Activated CD8-positive, alpha-beta memory T cell treated with anti-CD3 and anti-CD28 coated beads for 48 hours (primary cell): ENCODE data around the gene SLC2A4.

Experiments
- DNase-seq, 3 experiments: peaks; one replicate each; pipeline ENCODE4 v3.0.0-alpha.2; 2020; ENCODE audit warnings: low read depth in 2 of 3, low spot score in 2 of 3

Gene SLC2A4

DNA sequence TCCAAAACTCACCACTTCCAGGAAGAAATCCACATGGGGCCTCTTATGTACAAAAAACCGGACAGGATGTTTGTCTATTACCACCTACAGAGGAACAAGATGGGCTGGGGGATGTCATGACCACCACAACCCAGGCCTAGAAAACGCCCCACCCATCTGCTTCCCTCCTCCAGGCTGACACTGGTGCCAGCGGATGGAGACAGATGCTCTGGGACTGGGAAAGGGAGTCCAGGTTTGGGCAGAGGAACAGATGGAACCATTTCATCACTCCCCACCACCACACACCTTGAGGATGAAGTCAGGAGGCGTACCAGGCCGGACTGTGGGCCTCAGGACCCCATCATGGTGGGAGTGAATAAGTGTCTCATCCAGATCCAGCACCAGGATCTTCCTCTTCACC, 34.7 kb upstream of the SLC2A4 start:
- DNase-seq = no peak

DNA sequence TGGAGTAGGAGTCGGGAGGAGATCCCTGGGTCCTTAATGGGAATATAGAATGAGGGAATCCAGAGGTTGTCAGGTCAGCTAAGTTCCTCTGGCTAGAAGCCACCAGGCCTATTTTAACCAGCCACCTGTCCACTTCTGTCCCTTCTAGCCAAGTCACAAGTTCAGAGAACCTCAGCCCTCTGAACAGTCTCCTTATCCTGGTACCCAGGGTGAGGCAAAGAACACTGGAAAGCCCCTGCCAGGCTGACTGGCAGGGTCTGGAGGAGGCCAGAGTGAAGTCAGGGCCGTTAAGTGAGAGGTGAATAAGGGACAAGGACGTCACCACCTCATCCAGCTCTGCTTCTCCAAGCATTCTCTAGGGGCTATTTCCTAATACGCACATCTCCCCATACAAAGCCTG, 32.7 kb upstream of the SLC2A4 start:
- DNase-seq = no peak

DNA sequence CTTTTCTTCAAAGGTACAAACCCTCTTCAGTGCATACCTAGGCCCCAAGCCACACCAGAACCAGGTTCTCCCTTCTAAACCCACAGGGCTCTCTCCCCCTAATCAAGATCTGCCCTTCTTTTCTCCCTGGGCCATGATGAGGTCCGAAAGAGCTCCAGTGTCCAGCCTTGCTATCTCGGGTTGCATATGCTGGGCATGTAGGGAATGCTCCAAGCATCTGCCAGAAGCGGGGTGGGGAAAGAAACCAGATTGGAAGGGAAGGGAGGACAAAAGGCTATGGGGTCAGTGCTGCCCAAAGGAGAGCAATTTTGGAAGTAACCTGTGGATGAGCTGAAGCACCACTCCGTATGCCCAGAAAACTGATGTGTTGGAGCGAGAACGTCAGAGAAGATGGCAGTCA, 32.3 kb upstream of the SLC2A4 start:
- DNase-seq = no peak

DNA sequence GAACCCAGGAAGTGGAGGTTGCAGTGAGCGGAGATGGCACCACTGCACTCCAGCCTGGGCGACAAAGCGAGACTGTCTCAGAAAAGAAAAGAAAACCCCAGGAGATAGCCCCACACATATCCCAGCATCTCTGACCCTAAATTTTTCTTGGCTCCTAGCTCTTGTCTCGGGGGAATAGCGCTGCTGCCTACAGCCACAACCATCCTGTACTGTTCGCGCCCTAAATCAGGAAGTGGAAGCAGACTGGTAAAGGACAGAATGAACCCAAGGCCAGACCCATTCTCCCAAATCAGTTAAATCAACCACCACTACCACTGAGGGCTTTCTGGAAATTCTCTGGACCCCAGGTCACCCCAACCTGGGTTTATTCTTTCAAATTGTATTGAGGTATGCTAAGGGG, 31.7 kb upstream of the SLC2A4 start:
- DNase-seq = no peak

DNA sequence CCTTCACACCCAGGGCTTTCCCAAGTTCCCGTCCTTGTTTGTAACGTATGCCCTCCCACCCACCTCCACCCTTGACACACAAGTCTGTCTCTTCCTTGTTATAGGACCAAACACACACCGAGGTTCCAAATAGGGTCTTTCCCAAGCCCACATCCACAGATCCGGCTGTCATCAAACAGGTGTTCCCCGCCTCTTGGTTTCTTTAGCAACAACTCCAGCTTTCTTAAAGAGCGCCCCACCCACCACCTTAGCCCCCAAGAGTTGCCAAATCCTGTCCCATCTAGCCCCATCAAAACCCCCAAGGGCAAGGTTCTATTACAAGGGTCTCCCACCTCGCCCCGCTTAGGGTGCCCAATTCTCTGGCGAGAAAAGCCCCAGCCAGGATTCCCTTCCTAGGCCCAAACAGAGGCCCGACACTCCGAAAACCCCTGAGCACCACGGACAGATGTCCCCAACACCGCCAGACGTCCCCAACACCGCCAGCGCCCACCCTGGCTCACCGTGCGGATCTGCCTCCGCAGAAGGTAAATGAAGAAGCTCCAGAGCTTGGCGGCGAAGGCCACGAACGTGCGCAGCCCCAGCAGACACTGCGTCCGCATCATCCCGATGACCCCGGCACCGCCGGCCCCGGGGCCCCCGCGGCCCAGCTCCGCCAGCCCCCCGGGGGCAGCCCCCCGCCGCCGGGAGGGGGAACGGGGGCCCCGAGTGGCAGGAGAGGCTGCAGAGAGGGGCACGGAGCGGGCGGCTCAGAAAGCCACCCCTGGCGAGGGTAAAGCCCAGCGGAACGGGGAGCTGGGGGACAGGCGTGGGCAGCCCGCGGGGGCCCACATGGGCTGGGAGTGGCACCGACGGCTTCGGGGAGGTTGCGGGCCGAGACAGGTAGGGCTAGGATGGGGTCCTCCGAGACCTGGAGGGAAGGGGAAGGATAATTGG, 30.6 kb upstream of the SLC2A4 start:
- DNase-seq = no peak

DNA sequence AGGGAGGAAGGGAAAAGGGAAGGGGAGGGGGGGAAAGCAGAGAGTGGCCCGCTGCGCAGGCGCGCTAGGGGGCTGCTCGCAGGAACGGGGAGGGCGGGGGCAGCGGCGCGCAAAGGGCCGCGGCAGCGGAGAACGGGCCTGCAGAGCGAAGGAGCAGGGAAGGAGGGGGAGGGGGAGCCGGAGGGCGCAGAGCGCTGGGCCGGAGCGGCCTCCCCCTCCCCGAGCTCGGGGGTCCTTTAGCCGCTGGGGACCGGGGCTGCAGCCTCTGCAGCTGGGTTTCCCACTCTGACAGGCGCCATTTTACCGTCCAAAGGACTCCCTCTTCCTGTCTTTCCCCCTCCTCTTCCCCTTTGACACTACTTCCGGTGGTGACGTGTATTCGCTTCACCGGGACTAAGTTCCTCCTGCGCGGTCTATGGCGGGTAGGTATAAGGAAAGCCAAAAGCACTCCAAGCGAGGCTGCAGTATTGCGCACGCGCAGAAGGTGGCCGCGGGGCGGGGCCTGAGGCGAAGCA, 29.8 kb upstream of the SLC2A4 start, which contains the start of gene CTDNEP1:
CTDNEP1 (minus strand) TSS at position 74 of the 515 bp plus-strand sequence. CDS start 438 bp downstream, outside the sequence.
- peak in 1 of 3 experiments; percentile 100 for DNase-seq

DNA sequence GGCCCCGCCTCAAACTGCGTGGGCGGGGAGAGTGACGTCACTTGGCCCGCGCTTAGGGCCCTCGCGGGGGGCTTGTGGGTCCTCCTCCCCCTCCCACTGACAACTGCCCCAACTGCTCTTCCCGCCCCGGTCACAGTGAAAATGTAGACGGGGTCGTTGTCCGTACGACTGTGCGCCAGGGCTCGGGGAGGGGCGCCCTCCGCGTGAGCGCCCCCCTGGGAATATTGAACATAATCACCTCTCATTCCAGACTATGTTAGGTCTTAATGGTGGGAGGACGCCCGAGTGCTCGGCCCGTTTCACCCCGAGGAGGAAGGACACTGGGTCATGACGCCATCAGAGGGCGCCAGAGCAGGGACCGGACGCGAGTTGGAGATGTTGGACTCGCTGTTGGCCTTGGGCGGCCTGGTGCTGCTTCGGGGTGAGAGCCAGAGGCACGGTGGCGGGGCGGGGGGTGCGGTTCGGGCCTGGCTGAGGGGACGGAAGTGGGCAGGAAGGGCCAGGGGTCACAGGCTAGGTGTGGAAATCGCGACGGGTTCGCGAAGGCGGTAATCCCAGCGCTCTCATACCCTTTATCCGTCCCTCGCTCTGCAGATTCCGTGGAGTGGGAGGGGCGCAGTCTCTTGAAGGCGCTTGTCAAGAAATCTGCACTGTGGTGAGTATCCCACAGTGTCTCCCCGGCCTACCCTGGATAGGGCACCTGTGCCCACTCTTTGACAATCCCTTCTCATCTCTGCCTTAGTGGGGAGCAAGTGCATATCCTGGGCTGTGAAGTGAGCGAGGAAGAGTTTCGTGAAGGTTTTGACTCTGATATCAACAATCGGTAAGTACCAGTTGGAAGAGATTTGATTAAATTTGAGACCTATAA, 29.1 kb upstream of the SLC2A4 start, which contains the start of gene ELP5:
ELP5 (plus strand) TSS at position 40 of the 868 bp plus-strand sequence; CDS start at position 376, 336 bp downstream.
- peak; percentile 93 to 100 (median 97) for DNase-seq

DNA sequence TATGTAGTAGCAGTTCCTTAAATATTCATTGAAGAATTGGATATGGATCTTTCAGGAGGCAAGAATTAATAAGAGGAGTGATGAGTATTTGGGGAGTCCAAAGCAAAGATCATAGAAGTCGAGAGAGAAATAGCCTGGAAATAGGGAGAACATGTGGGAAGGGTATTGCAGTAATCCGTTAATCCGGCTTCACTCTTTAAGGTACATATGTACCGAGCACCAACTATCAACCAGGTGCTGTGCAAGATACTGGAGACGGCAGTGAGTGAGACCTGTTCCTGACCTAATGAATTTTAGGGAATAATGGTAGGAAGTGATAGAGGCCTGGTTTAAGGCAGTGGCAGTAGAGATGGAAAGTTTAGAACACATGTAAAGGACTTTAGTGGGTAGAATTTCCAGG, 28.4 kb upstream of the SLC2A4 start:
- no peak for DNase-seq

DNA sequence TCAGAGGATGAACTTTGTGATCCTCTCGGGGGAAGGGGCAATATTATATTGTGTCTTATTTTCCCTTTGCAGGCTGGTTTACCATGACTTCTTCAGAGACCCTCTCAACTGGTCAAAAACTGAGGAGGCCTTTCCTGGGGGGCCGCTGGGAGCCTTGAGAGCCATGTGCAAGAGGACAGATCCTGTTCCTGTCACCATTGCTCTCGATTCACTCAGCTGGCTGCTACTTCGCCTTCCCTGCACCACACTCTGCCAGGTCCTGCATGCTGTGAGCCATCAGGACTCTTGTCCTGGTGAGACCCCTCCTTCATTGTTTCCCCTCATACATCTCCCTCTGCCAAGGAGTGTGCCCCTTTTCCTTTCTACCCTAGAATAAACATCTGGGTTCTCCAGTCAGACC, 27.0 kb upstream of the SLC2A4 start:
- no peak for DNase-seq

DNA sequence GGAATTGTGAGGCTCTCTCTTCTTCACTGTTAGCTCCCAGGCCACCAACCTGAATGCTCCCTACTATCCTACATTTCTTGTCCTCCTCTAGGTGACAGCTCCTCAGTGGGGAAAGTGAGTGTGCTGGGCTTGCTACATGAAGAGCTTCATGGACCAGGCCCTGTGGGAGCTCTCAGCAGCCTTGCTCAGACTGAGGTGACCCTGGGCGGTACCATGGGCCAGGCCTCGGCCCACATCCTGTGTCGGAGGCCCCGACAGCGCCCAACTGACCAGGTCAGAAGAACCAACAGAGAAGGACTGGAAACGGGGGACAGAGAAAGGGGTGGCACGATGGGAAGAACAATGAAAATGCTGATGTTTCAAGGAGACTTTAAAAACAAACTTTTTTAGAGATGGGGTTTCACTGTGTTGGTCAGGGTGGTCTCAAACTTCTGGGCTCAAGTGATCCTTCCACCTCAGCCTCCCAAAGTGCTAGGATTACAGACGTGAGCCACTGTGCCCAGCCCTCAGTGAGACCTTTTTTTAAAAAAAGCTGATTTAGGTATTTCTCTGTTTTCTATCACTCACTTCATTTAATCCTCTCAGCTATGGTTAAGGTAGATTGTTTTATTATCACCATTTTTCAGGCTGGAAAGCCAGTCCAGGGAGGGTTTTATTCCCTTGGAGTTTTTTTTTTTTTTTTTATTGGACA, 24.6 kb upstream of the SLC2A4 start:
- no peak for DNase-seq

DNA sequence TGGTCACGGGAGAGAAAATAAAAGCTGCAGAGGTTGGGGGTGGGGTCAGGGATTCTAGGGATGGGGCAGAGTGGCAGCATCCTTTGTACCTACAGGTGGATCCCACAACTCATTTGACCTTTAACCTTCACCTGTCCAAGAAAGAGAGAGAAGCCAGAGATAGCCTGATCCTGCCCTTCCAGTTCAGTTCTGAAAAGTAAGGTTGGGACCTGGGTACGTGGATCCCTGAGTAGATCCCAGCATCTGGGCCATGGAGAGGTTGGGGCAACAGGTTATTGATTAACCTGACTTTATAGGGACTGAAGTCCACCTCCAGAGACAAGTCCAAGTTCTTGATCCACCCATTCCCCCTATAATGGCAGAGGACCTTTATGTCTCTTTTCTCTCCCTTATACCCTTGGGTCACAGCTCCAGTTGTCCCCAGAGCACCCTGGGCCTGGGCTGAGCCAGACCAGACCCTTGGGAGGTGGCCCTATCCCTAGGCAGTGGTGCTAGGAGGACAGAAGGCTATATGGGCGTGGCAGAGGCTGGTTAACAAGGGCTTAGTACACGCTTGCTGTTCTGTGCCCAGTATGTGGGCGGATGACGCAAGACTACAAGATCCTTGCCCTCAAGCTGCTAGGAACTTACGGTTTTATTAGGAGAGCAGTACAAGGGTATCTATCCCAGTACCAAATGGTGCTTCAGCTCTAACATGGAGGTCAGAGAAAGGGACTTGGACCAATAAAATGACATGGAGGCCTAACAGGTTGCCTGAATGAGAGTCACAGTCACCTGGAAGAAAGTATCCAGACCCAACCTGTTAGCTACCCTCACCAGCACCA, 22.6 kb upstream of the SLC2A4 start:
- DNase-seq = no peak

DNA sequence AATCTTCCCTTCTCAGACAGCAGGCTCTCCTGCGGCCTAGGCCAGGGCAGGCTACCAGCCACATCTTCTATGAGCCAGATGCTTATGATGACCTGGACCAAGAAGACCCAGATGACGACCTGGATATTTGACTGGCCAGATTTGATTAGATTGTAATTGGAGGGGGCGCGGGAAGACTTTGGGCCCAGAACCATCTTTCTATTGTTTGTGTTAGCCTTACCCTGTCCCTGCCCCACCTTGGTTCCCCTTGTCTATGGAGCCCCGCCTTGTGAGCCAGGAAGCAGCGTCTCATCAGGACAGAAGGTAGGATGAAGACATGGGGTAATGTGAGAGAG, 22.0 kb upstream of the SLC2A4 start:
- no peak for DNase-seq

DNA sequence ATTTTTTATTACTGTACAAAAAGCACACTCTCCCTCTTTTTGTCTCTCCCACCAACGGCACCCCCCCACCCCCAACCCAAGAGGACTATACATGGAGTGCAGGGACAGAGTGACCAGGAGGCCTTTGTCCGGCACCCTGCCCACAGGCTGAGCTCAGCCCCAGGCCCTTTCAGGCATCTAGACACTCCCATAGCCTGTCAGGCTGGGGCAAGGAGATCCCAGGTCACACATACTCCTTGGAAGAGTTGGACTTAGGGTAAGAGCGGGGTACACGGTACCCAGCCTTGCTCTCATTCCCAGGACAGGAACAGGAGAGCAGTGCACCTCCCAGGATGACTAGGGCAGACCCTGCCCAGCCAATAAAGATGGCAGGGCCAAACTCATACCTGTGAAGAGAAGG, 21.4 kb upstream of the SLC2A4 start:
- DNase-seq = no peak

DNA sequence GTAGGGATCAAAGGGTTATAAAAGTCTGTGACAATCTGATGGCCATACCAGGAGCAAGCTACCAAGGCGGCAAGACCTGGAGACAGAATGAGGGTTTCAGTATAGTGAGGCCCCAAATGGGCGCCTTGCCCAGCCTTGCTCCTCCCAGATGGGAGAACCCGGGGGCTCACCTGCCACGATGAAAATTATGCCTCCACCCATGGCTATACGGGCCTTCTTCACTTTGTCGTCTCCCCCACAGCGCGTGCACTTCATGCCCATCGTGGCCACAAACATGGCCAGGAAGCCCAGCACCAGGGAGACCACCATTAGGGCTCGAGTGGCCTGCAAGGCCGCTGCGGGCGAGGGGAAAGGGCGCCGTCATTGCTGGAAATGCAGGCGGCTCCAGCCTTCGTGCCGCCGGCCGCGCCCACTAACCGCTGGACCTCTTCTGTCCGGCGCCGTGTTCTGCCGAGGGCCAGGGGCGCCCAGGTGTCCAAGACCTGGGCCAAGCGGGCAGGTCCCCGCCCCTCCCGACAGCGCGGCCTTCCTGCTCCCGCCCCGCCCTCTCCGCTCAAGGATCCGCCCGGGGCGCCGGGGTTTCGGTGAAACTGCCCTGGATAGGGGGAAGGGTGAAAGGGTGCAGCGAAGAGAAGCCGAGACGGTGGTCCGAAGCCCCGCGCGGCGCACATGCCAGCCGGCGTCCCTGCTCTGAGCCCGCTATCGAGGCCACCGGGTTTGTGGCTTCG, 20.7 kb upstream of the SLC2A4 start:
- no peak for DNase-seq

DNA sequence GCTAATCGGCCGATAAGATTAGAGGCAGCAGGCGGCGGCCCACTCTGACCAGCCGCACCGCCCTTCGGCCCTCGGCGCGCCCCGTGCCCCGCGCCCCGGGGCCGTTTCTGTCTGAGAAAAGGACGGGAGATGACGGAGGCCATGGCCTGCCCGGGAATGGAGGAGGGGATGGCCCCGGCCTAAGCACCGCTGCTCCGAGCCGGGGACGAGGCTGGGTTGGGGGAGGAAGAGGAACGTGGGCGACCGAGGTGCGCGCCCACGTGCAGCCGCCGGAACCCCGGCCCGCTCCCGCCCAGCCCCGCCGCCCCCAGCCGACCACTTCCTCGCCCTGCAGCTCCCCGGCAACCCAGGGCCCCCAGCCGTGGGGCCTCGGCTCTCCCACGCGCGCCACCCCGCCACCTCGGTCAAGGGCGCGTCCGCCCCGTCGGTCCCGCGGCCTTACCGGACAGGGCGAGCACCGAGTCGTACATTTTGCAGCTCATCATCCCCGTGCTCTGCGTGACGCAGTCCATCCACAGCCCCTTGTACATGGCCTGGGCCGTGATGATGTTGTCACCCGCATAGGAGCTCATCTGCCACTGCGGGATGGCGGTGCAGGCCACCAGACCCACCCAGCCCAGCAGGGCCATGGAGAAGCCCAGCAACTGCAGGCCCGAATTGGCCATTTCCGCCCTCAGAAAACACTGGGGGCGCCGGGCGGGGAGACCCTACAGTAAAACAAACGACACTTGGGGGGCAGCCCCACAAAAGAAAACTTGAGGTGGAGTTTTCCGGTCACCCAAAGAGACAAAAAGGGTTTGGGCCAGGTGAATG, 19.9 kb upstream of the SLC2A4 start:
- no peak for DNase-seq

DNA sequence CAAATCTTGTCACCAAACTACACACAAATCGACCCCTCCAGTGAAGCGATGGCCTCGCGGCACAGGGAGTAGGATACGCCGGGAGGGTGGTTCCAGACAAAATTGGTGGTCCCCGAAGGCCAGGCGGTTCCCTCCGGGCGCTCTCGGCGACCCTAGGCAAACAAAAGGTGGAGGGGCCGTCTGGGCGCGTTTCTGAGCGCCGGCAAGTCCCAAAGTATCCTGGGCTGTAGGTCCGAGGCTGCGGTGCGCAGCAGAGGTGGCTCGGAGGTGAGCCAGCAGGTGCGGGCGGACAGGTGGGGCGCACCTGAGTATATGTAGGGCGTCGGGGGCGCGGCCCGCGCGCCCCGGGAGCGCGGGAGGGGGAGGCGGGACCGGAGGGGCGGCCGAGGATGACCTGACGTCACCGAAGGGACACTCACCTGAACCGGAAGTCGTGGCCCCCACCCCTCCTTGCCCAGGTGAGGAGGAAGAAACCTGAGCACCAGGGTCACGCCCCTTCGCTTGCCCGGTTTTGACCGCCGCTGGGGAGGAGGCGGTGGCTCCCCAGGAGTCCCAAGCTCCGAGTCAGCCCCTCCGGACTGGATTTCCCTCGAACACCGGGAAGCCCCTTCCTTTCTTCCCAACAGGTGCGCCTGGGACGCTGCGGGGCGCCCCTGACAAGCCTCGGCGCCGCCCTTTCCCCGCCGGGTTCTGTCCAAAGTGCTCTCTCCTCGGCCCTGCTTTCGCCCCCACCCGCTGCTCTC, 19.2 kb upstream of the SLC2A4 start, which contains the start of gene CLDN7:
CLDN7 (minus strand) TSS at position 287 of the 743 bp plus-strand sequence. CDS start 435 bp downstream, outside the sequence.
- no peak for DNase-seq

DNA sequence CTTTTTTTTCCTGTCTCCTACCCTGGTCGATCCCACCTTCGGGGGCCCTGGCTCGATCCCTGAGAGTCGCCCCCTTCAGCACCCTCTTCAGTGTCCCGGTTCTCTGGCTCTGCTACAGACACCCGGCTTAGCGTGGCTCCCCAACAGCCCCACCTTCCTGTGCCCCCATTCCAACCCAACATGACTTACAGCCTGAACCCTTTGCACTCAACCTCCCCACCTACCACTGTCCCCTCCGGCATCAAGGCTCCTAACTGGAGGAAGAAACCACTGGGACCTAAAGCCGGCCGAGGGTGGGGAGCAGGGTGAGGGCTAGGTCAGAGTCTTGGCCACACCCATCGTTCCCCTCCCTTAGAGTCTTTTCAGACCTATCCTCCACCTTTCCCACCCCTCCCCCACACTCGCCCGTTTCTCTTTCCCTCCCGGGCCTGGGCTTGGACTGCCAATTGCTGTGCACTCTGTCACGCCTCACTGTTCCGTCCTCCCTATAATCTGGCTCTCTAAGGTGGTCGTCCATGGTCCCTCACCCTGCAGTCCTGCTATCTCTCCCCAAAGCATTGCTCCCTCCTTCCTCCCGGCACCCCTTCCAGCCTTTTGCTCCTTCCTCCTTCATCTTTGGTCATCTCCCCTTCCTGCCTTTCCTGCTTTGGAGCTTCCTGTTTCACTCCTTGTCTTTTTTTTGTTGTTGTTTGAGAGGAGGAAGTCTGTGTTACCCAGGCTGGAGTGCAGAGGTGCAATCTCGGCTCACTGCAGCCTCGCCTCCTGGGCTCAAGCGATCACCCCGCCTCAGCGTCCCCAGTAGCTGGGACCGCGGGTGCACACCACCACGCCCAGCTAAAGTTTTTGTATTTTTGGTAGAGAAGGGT, 18.4 kb upstream of the SLC2A4 start:
- DNase-seq = no peak
